CD8-positive, alpha-beta memory T cell (primary cell): ENCODE results near the gene CDH26. TPM values are rescaled to one million over a fixed set of nuclear protein-coding genes. Genes with fewer than 3 reads are reported as not detected.
"Not testable (repeated sequence)": the region's sequence is repeated elsewhere in the genome, so short reads cannot be mapped to it uniquely, and the experiment has no call there.

Source experiments
- CTCF ChIA-PET: fragments of 350-600 bp; sonication (Branson Sonifier 250); formaldehyde crosslinking; loops from one replicate; lab custom pipeline; 2021; ENCODE audit warnings: antibody characterized with exemption; lab: Charles Lee
- POLR2A ChIA-PET: fragments of 350-600 bp; sonication (Branson Sonifier 250); formaldehyde crosslinking; loops from one replicate; lab custom pipeline; 2021; ENCODE audit warnings: antibody characterized with exemption; lab: Charles Lee
- DNase-seq, 5 donors: peaks; one replicate each; pipeline versions ENCODE4 v3.0.0 to v3.0.0-alpha.2; 2020 to 2022; ENCODE audit warnings: mixed read lengths in 1 of 5
- H3K27ac ChIP-seq: one replicate; pipeline ENCODE4 v1.7.0; 2013; ENCODE audit warnings: low read depth, mild to moderate bottlenecking, low read length, moderate library complexity
- H3K27me3 ChIP-seq: 2 replicates; pipeline ENCODE4 v1.7.0; 2013; ENCODE audit warnings: low read length, mild to moderate bottlenecking; ENCODE audit not compliant: insufficient read depth, poor library complexity, severe bottlenecking
- H3K36me3 ChIP-seq: 2 replicates; pipeline ENCODE4 v1.7.0; 2013; ENCODE audit warnings: mild to moderate bottlenecking, low read length, moderate library complexity; ENCODE audit not compliant: insufficient read depth
- H3K4me1 ChIP-seq: 2 replicates; pipeline ENCODE4 v1.7.0; 2013; ENCODE audit warnings: mild to moderate bottlenecking, low read length, moderate library complexity; ENCODE audit not compliant: insufficient read depth
- H3K4me3 ChIP-seq: 2 replicates; pipeline ENCODE4 v1.7.0; 2013; ENCODE audit warnings: mild to moderate bottlenecking, low read length
- H3K9me3 ChIP-seq: 2 replicates; pipeline ENCODE4 v1.7.0; 2013; ENCODE audit warnings: mild to moderate bottlenecking, low read length
- H3K27ac Mint-ChIP-seq, 8 donors: one replicate each; pipeline ENCODE4 v1.8.0; 2020 to 2021; ENCODE audit warnings: mixed read lengths in 8 of 8, mild to moderate bottlenecking in 6 of 8, inconsistent platforms in 3 of 8, moderate library complexity in 3 of 8
- H3K27me3 Mint-ChIP-seq, 2 donors: one replicate each; pipeline ENCODE4 v1.8.0; 2020 to 2021; ENCODE audit warnings: mixed read lengths in 2 of 2, mild to moderate bottlenecking in 1 of 2, moderate library complexity in 1 of 2
- H3K36me3 Mint-ChIP-seq, 3 donors: one replicate each; pipeline ENCODE4 v1.8.0; 2020 to 2021; ENCODE audit warnings: mixed read lengths in 3 of 3, inconsistent platforms in 1 of 3, mild to moderate bottlenecking in 1 of 3
- H3K4me1 Mint-ChIP-seq, 3 donors: one replicate each; pipeline ENCODE4 v1.8.0; 2020 to 2021; ENCODE audit warnings: mixed read lengths in 3 of 3, inconsistent platforms in 1 of 3, mild to moderate bottlenecking in 1 of 3
- H3K4me3 Mint-ChIP-seq, 7 donors: one replicate each; pipeline ENCODE4 v1.8.0; 2020 to 2021; ENCODE audit warnings: mixed read lengths in 7 of 7, mild to moderate bottlenecking in 6 of 7, moderate library complexity in 4 of 7, inconsistent platforms in 2 of 7
- H3K9me3 Mint-ChIP-seq, 5 donors: one replicate each; pipeline ENCODE4 v1.8.0; 2020 to 2022; ENCODE audit warnings: mixed read lengths in 5 of 5, mild to moderate bottlenecking in 3 of 5, moderate library complexity in 2 of 5, inconsistent platforms in 1 of 5
- polyA plus RNA-seq: library from polyadenylated mRNA; unstranded; fragments of 300-500 nt; fragmentation: Illumina TruSeq; gene quantifications from one replicate; pipeline ENCODE4 v1.2.3, GENCODE V29; 2021
- total RNA-seq, 2 experiments: library from RNA; stranded (reverse); gene quantifications; one replicate each; pipeline ENCODE4 v1.2.3, GENCODE V29; 2021

The CDH26 gene
- total and polyA plus RNA-seq, 3 experiments from 2014 or later = 0.63 to 0.91 TPM; not detected in 1

DNA sequence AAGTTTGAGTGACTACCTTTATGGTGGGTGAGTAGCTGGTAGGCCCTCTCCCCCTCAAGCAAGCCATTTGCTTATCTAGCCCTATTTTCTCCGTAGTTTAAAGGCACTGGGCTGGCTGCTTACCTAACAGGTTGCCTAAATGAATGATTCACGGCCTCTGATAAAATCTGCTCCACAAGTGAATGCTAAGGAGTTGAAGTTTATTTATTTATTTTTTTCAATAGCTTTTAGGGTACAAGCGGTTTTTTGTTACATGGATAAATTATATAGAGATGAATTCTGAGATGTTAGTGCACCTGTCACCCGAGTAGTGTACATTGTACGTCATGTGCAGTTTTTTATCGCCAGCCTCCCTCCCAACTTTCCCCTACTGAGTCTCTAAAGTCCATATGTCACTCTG is 8.3 kb upstream of the CDH26 start:
- Mint-ChIP-seq H3K9me3 (no peaks in the 10 kb centered on the region), H3K36me3 (peaks cover 0 to 14% (median 0%) of the 10 kb centered on the region in 3 donors), H3K4me3 (no peak overlapping the region), H3K27ac (peak overlapping the region in 4 of 8 donors; percentile 25 to 94 (median 80)), H3K4me1 (peaks cover 16 to 30% (median 18%) of the 10 kb centered on the region in 3 donors), H3K27me3 (no peaks in the 10 kb centered on the region)
- H3K36me3 ChIP-seq = no peaks in the 10 kb centered on the region
- DNase-seq = no peak
- ChIA-PET POLR2A (no interaction called here), CTCF (interaction anchor here (1.3 to 7.9 kb wide), 5 partner anchors 10 to 1279 kb away, joined by 3 to 49 read pairs (median 12); partner anchors contain the start of genes FAM217B, PPP1R3D and SYCP2)
- H3K9me3 ChIP-seq = no peaks in the 10 kb centered on the region
- H3K27ac ChIP-seq = no peak overlapping the region
- no peak overlapping the region for H3K4me3 ChIP-seq
- H3K4me1 ChIP-seq = peaks cover 8% of the 10 kb centered on the region
- no peaks in the 10 kb centered on the region for H3K27me3 ChIP-seq

GRCh38 chr20:59954718-59955117 is 3.5 kb upstream of the CDH26 start:
- no peaks in the 10 kb centered on the region for H3K27me3 ChIP-seq
- ChIA-PET CTCF (interaction anchor here (1.5 kb wide), 1 partner anchor 20 kb away, joined by 9 read pairs; the partner anchor contains the start of gene SYCP2), POLR2A (no interaction called here)
- H3K4me1 Mint-ChIP-seq = no peaks in the 10 kb centered on the region
- DNase-seq = no peak
- no peaks in the 10 kb centered on the region for H3K9me3 Mint-ChIP-seq
- no peaks in the 10 kb centered on the region for H3K4me1 ChIP-seq
- no peak overlapping the region for H3K4me3 ChIP-seq
- H3K9me3 ChIP-seq = no peaks in the 10 kb centered on the region
- H3K27ac Mint-ChIP-seq = peak overlapping the region in 3 of 8 donors; percentile 15 to 74 (median 42)
- H3K27ac ChIP-seq = no peak overlapping the region
- no peaks in the 10 kb centered on the region for H3K36me3 ChIP-seq
- H3K27me3 Mint-ChIP-seq = no peaks in the 10 kb centered on the region
- H3K36me3 Mint-ChIP-seq = peaks cover 0 to 5% (median 0%) of the 10 kb centered on the region in 3 donors
- no peak overlapping the region for H3K4me3 Mint-ChIP-seq

GRCh38 chr20:59955131-59955796 is 3.0 kb upstream of the CDH26 start:
- no peak overlapping the region for H3K4me3 Mint-ChIP-seq
- Histone ChIP-seq H3K4me1 (no peaks in the 10 kb centered on the region), H3K27me3 (no peaks in the 10 kb centered on the region), H3K9me3 (no peaks in the 10 kb centered on the region), H3K36me3 (no peaks in the 10 kb centered on the region), H3K4me3 (no peak overlapping the region), H3K27ac (no peak overlapping the region)
- H3K4me1 Mint-ChIP-seq = no peaks in the 10 kb centered on the region
- ChIA-PET POLR2A (interaction anchor here (0.7 kb wide), 1 partner anchor 501 kb away, joined by 5 read pairs; no protein-coding TSS in a partner anchor), CTCF (interaction anchor here (1.5 kb wide), 1 partner anchor 21 kb away, joined by 9 read pairs; the partner anchor contains the start of gene SYCP2)
- H3K27me3 Mint-ChIP-seq = no peaks in the 10 kb centered on the region
- peaks cover 0 to 9% (median 0%) of the 10 kb centered on the region in 3 donors for H3K36me3 Mint-ChIP-seq
- no peak for DNase-seq
- H3K9me3 Mint-ChIP-seq = no peaks in the 10 kb centered on the region
- peak overlapping the region in 2 of 8 donors; percentile 42 to 74 for H3K27ac Mint-ChIP-seq

DNA sequence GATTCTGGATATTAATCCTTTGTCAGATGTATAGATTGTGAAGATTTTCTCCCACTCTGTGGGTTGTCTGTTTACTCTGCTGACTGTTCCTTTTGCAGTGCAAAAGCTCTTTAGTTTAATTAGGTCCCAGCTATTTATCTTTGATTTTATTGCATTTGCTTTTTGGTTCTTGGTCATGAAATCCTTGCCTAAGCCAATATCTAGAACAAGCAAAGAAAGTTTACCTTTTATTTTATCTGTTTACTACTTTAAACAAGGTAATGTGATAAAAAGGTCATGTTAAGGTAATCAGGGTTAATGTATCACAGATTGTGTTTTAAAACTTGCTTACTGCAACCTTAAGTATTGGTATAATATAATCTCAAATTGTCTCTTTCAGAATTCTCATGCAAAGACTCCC is 655 bp upstream of the CDH26 start:
- H3K27me3 Mint-ChIP-seq, DNase-seq, H3K27ac ChIP-seq, H3K27me3 ChIP-seq, H3K4me3 ChIP-seq, H3K9me3 ChIP-seq, H3K4me1 ChIP-seq, POLR2A ChIA-PET, H3K4me3 Mint-ChIP-seq, H3K4me1 Mint-ChIP-seq, H3K27ac Mint-ChIP-seq, H3K9me3 Mint-ChIP-seq, H3K36me3 ChIP-seq: not testable (repeated sequence)
- CTCF ChIA-PET = interaction anchor here (1.2 kb wide), 1 partner anchor 17 kb away, joined by 3 read pairs; the partner anchor contains the start of genes FAM217B and PPP1R3D
- H3K36me3 Mint-ChIP-seq = peaks cover 0 to 12% (median 0%) of the 10 kb centered on the region in 3 donors

- no peak overlapping the region for H3K4me3 ChIP-seq
- Mint-ChIP-seq H3K27ac (no peak overlapping the region), H3K4me1 (no peaks in the 10 kb centered on the region), H3K4me3 (no peak overlapping the region), H3K27me3 (no peaks in the 10 kb centered on the region), H3K9me3 (no peaks in the 10 kb centered on the region), H3K36me3 (peaks cover 0 to 12% (median 2%) of the 10 kb centered on the region in 3 donors)
- POLR2A ChIA-PET = no interaction called here
- no peak for DNase-seq
- CTCF ChIA-PET = interaction anchor here (1.2 kb wide), 1 partner anchor 18 kb away, joined by 3 read pairs; the partner anchor contains the start of genes FAM217B and PPP1R3D
- H3K27ac ChIP-seq = no peak overlapping the region
- H3K4me1 ChIP-seq = no peaks in the 10 kb centered on the region
- H3K36me3 ChIP-seq = no peaks in the 10 kb centered on the region
- H3K27me3 ChIP-seq = no peaks in the 10 kb centered on the region
- no peaks in the 10 kb centered on the region for H3K9me3 ChIP-seq
Measured at GRCh38 chr20:59958626-59959025, 403 bp downstream of the CDH26 start.

DNA sequence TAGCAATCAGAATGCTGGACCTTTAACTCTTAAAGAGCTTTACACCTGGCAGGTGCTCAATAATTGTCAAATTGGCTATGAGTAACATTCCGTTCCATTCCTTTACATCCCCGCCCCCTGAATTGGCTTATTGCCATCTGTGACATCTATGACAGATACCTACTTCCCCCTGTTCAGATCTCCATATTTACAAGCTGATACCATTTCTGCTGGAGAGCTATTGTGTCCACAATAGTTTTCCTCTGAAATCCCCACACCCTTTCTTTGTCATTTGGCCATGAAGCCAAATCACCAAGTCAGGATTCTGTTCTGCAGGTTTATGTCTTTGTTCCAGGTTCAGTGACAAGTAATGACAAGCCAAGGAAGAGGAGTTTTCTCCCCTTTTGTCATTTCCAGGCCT is 3.2 kb downstream of the CDH26 start:
- Mint-ChIP-seq H3K27ac (no peak overlapping the region), H3K4me1 (no peaks in the 10 kb centered on the region), H3K9me3 (no peaks in the 10 kb centered on the region), H3K36me3 (peaks cover 0 to 12% (median 2%) of the 10 kb centered on the region in 3 donors), H3K27me3 (no peaks in the 10 kb centered on the region), H3K4me3 (no peak overlapping the region)
- Histone ChIP-seq H3K27ac (no peak overlapping the region), H3K4me3 (no peak overlapping the region), H3K4me1 (no peaks in the 10 kb centered on the region), H3K9me3 (no peaks in the 10 kb centered on the region), H3K36me3 (no peaks in the 10 kb centered on the region), H3K27me3 (no peaks in the 10 kb centered on the region)
- DNase-seq = no peak
- ChIA-PET POLR2A (no interaction called here), CTCF (no interaction called here)

- DNase-seq = no peak
- no peak overlapping the region for H3K4me3 Mint-ChIP-seq
- no peak overlapping the region for H3K27ac Mint-ChIP-seq
- H3K9me3 ChIP-seq = no peaks in the 10 kb centered on the region
- H3K4me1 ChIP-seq = no peaks in the 10 kb centered on the region
- no peaks in the 10 kb centered on the region for H3K36me3 ChIP-seq
- no peaks in the 10 kb centered on the region for H3K9me3 Mint-ChIP-seq
- H3K27me3 Mint-ChIP-seq = no peaks in the 10 kb centered on the region
- H3K27ac ChIP-seq = no peak overlapping the region
- no peak overlapping the region for H3K4me3 ChIP-seq
- H3K36me3 Mint-ChIP-seq = peaks cover 0 to 12% (median 2%) of the 10 kb centered on the region in 3 donors
- ChIA-PET POLR2A (no interaction called here), CTCF (no interaction called here)
- H3K4me1 Mint-ChIP-seq = no peaks in the 10 kb centered on the region
- no peaks in the 10 kb centered on the region for H3K27me3 ChIP-seq
Measured at GRCh38 chr20:59962155-59962554, 3.9 kb downstream of the CDH26 start.

GRCh38 chr20:59966428-59966827 is 8.2 kb downstream of the CDH26 start:
- Mint-ChIP-seq H3K27me3 (no peaks in the 10 kb centered on the region), H3K27ac (no peak overlapping the region), H3K4me3 (no peak overlapping the region), H3K9me3 (no peaks in the 10 kb centered on the region), H3K4me1 (no peaks in the 10 kb centered on the region), H3K36me3 (peaks cover 0 to 2% (median 0%) of the 10 kb centered on the region in 3 donors)
- ChIA-PET POLR2A (no interaction called here), CTCF (no interaction called here)
- H3K36me3 ChIP-seq = no peaks in the 10 kb centered on the region
- no peaks in the 10 kb centered on the region for H3K27me3 ChIP-seq
- H3K9me3 ChIP-seq = no peaks in the 10 kb centered on the region
- DNase-seq = no peak
- H3K27ac ChIP-seq = no peak overlapping the region
- no peaks in the 10 kb centered on the region for H3K4me1 ChIP-seq
- H3K4me3 ChIP-seq = no peak overlapping the region
